Neural cell (in vitro differentiated cells): ENCODE measurements around the gene NAGA. TPM values are rescaled to one million over a fixed set of nuclear protein-coding genes. Genes with fewer than 3 reads are reported as not detected.

Experiments used
- H2AFZ ChIP-seq: fragments of 200-600, 300-800 bp; sonication (generic), shearing (Covaris generic); 2 replicates; pipeline ENCODE4 v1.6.0; 2014; ENCODE audit warnings: low read depth, mild to moderate bottlenecking, antibody characterized with exemption, low read length, moderate library complexity
- H3F3A ChIP-seq: fragments of 200-600 bp; shearing (Covaris generic); 2 replicates; pipeline ENCODE4 v1.6.1; 2016; ENCODE audit warnings: mild to moderate bottlenecking, moderate library complexity, mixed read lengths, antibody characterized with exemption, low read length; ENCODE audit not compliant: insufficient read depth, poor library complexity, severe bottlenecking
- H3K27ac ChIP-seq: fragments of 200-600, 300-800 bp; sonication (generic), shearing (Covaris generic); 2 replicates; pipeline ENCODE4 v1.5.1; 2014; ENCODE audit warnings: mild to moderate bottlenecking, low read length, moderate library complexity
- H3K27me3 ChIP-seq: fragments of 300-800, 200-600 bp; sonication (generic), shearing (Covaris generic); 2 replicates; pipeline ENCODE4 v1.6.0; 2014; ENCODE audit warnings: mild to moderate bottlenecking, low read depth, low read length, moderate library complexity; ENCODE audit not compliant: insufficient read depth
- H3K36me3 ChIP-seq: fragments of 300-800, 200-600 bp; sonication (generic), shearing (Covaris generic); 2 replicates; pipeline ENCODE4 v1.5.1; 2014; ENCODE audit warnings: mild to moderate bottlenecking, antibody characterized with exemption, low read length, moderate library complexity; ENCODE audit not compliant: insufficient read depth
- H3K4me2 ChIP-seq: fragments of 300-800, 200-600 bp; sonication (generic), shearing (Covaris generic); 2 replicates; pipeline ENCODE4 v1.6.0; 2014; ENCODE audit warnings: mild to moderate bottlenecking, low read length
- H3K4me3 ChIP-seq: fragments of 300-800, 200-600 bp; sonication (generic), shearing (Covaris generic); 2 replicates; pipeline ENCODE4 v1.5.1; 2014; ENCODE audit warnings: mild to moderate bottlenecking, low read length, moderate library complexity
- H3K79me2 ChIP-seq: fragments of 200-600 bp; shearing (Covaris generic); replicated peaks from 2 replicates; pipeline ENCODE4 v1.6.0; 2014; ENCODE audit warnings: mild to moderate bottlenecking, low read length, moderate library complexity; ENCODE audit not compliant: insufficient read depth
- H3K9ac ChIP-seq: fragments of 300-800, 200-600 bp; sonication (generic), shearing (Covaris generic); 2 replicates; pipeline ENCODE4 v1.6.1; 2016; ENCODE audit warnings: mild to moderate bottlenecking, low read length, mixed read lengths
- H3K9me2 ChIP-seq: fragments of 200-600 bp; shearing (Covaris generic); 2 replicates; pipeline ENCODE4 v1.6.1; 2016; ENCODE audit warnings: mild to moderate bottlenecking, low read length, mixed read lengths; ENCODE audit not compliant: insufficient read depth
- H3K9me3 ChIP-seq: fragments of 200-600, 300-800 bp; sonication (generic), shearing (Covaris generic); 2 replicates; pipeline ENCODE4 v1.6.1; 2016; ENCODE audit warnings: mild to moderate bottlenecking, mixed run types, low read length, moderate library complexity, mixed read lengths
- H4K20me1 ChIP-seq: fragments of 200-600 bp; shearing (Covaris generic); 2 replicates; pipeline ENCODE4 v1.6.1; 2016; ENCODE audit warnings: mild to moderate bottlenecking, mixed run types; ENCODE audit not compliant: insufficient read depth
- CTCF ChIP-seq: fragments of 450-650 bp; IDR thresholded peaks from 2 replicates; pipeline ENCODE4 v1.5.1; 2014; ENCODE audit warnings: antibody characterized with exemption, mild to moderate bottlenecking, moderate library complexity; ENCODE audit not compliant: poor library complexity, severe bottlenecking
- EP300 ChIP-seq: fragments of 450-650 bp; conservative IDR thresholded peaks from 2 replicates; pipeline ENCODE4 v1.6.1; 2014; ENCODE audit warnings: antibody characterized with exemption, mild to moderate bottlenecking, moderate library complexity; ENCODE audit not compliant: poor library complexity, severe bottlenecking
- EZH2 ChIP-seq: fragments of 200-600, 300-800 bp; shearing (Covaris generic), sonication (generic); IDR thresholded peaks from 2 replicates; pipeline ENCODE4 v1.6.1; 2014; ENCODE audit warnings: antibody characterized with exemption, low read length, borderline replicate concordance, mild to moderate bottlenecking; ENCODE audit not compliant: insufficient read depth, poor library complexity, severe bottlenecking
- MXI1 ChIP-seq: fragments of 450-650 bp; conservative IDR thresholded peaks from 2 replicates; pipeline ENCODE4 v1.6.1; 2014; ENCODE audit warnings: antibody characterized with exemption, mild to moderate bottlenecking; ENCODE audit not compliant: poor library complexity, severe bottlenecking
- POLR2AphosphoS5 ChIP-seq: IDR thresholded peaks from 2 replicates; pipeline ENCODE4 v1.6.1; 2012
- RAD21 ChIP-seq: fragments of 450-650 bp; conservative IDR thresholded peaks from 2 replicates; pipeline ENCODE4 v1.6.1; 2014; ENCODE audit warnings: antibody characterized with exemption, mild to moderate bottlenecking, moderate library complexity
- REST ChIP-seq: IDR thresholded peaks from 2 replicates; pipeline ENCODE4 v1.6.1; 2012; ENCODE audit warnings: borderline replicate concordance
- SMC3 ChIP-seq: fragments of 450-650 bp; conservative IDR thresholded peaks from 2 replicates; pipeline ENCODE4 v1.6.1; 2014; ENCODE audit warnings: antibody characterized with exemption, mild to moderate bottlenecking, moderate library complexity; ENCODE audit not compliant: poor library complexity
- TAF1 ChIP-seq: IDR thresholded peaks from 2 replicates; pipeline ENCODE4 v1.6.1; 2012; ENCODE audit warnings: low read depth
- polyA plus RNA-seq: library from polyadenylated mRNA; depleted of rRNA; stranded (reverse); fragments of >200 nt; gene quantifications from 2 replicates; pipeline ENCODE4 v1.2.3, GENCODE V29; 2014

NAGA gene
- polyA plus RNA-seq, 1 donor from 2014 or later: 8.8 TPM

GRCh38 chr22:42025421-42025820 is 45.2 kb downstream of the NAGA start:
- TF ChIP-seq REST (no peak), SMC3 (no peak), POLR2AphosphoS5 (no peak), TAF1 (no peak), EZH2 (no peak), EP300 (no peak), RAD21 (no peak), MXI1 (no peak), CTCF (no peak)
- Histone ChIP-seq H3K79me2 (no peaks in the 10 kb centered on the region), H3K9me2 (no peaks in the 10 kb centered on the region)

GRCh38 chr22:42022162-42022847 is 48.3 kb downstream of the NAGA start:
- Histone ChIP-seq H2AFZ (no peak overlapping the region), H3K79me2 (no peaks in the 10 kb centered on the region), H3K9ac (no peak overlapping the region), H3K27me3 (no peaks in the 10 kb centered on the region), H3K9me3 (no peaks in the 10 kb centered on the region), H3K4me2 (no peak overlapping the region), H3K27ac (no peak overlapping the region), H3K4me3 (no peak overlapping the region), H3F3A (no peaks in the 10 kb centered on the region), H4K20me1 (no peaks in the 10 kb centered on the region), H3K36me3 (no peaks in the 10 kb centered on the region), H3K9me2 (no peaks in the 10 kb centered on the region)
- TF ChIP-seq REST (no peak), RAD21 (no peak)

More at GRCh38 chr22:42025421-42025820, 45.2 kb downstream of the NAGA start:
- H3K4me3 ChIP-seq: no peak overlapping the region
- H3K27me3 ChIP-seq: no peaks in the 10 kb centered on the region
- H4K20me1 ChIP-seq: no peaks in the 10 kb centered on the region
- no peaks in the 10 kb centered on the region for H3K9me3 ChIP-seq
- H3K9ac ChIP-seq: no peak overlapping the region
- no peak overlapping the region for H2AFZ ChIP-seq
- no peak overlapping the region for H3K4me2 ChIP-seq
- no peak overlapping the region for H3K27ac ChIP-seq
- H3K36me3 ChIP-seq: no peaks in the 10 kb centered on the region
- H3F3A ChIP-seq: no peaks in the 10 kb centered on the region
